ENCODE data around the gene LRMDA. TPM values are rescaled to one million over a fixed set of nuclear protein-coding genes. Genes with fewer than 3 reads are reported as not detected.

Gene LRMDA
- total RNA-seq, 1 donor from 2014 or later: 2.1 TPM

DNA sequence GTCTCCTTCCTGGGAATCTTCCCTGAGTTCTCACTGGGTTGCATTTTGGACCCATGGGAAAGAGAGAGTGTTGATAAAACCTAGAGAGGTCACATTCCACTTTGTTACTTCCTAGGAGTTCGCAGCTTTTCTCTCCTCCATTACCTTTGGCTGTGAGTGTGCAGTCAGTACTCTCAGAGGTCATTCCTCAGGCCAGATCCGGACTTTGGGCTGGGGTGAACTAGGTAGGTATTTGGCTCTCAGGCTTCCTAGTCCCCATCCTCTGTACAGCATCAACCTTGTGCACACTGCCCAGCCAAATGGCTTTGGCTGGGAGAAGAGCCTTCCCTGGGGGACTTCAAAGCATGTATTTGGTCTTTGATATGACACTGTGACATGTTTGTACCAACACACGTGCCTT is 508.1 kb downstream of the LRMDA start:
- no peak overlapping the region for H3K4me3 Mint-ChIP-seq (ENCODE audit: unreplicated experiment)
- DNase-seq: no peak
- H3K4me1 Mint-ChIP-seq (ENCODE audit: low read depth, unreplicated experiment): peaks cover 13% of the 10 kb centered on the region
- TF ChIP-seq CTCF (IDR thresholded peaks at IDR 0.05; ENCODE audit: partially characterized antibody, unreplicated experiment): no peak
- H3K27me3 Mint-ChIP-seq (ENCODE audit: unreplicated experiment): peaks cover 4% of the 10 kb centered on the region
- H3K27ac Mint-ChIP-seq (ENCODE audit: unreplicated experiment): no peak overlapping the region
- no peaks in the 10 kb centered on the region for H3K36me3 Mint-ChIP-seq (ENCODE audit: unreplicated experiment)
- peaks cover 2% of the 10 kb centered on the region for H3K9me3 Mint-ChIP-seq (ENCODE audit: unreplicated experiment)

- no peak overlapping the region for H3K27ac Mint-ChIP-seq (ENCODE audit: unreplicated experiment)
- H3K36me3 Mint-ChIP-seq (ENCODE audit: unreplicated experiment): peaks cover 7% of the 10 kb centered on the region
- no peak for DNase-seq
Measured at GRCh38 chr10:75940742-75941141, 509.3 kb downstream of the LRMDA start.

GRCh38 chr10:75941223-75941801 is 509.9 kb downstream of the LRMDA start:
- no peak for TF ChIP-seq CTCF (IDR thresholded peaks at IDR 0.05; ENCODE audit: partially characterized antibody, unreplicated experiment)
- peaks cover 13% of the 10 kb centered on the region for H3K4me1 Mint-ChIP-seq (ENCODE audit: low read depth, unreplicated experiment)
- no peak overlapping the region for H3K4me3 Mint-ChIP-seq (ENCODE audit: unreplicated experiment)
- H3K27me3 Mint-ChIP-seq (ENCODE audit: unreplicated experiment): peaks cover 4% of the 10 kb centered on the region
- DNase-seq: no peak
- H3K36me3 Mint-ChIP-seq (ENCODE audit: unreplicated experiment): peaks cover 7% of the 10 kb centered on the region
- H3K9me3 Mint-ChIP-seq (ENCODE audit: unreplicated experiment): peaks cover 2% of the 10 kb centered on the region
- H3K27ac Mint-ChIP-seq (ENCODE audit: unreplicated experiment): no peak overlapping the region

More at GRCh38 chr10:75940742-75941141, 509.3 kb downstream of the LRMDA start:
- H3K9me3 Mint-ChIP-seq (ENCODE audit: unreplicated experiment): peaks cover 2% of the 10 kb centered on the region
- H3K27me3 Mint-ChIP-seq (ENCODE audit: unreplicated experiment): peaks cover 4% of the 10 kb centered on the region
- no peak overlapping the region for H3K4me3 Mint-ChIP-seq (ENCODE audit: unreplicated experiment)
- peaks cover 13% of the 10 kb centered on the region for H3K4me1 Mint-ChIP-seq (ENCODE audit: low read depth, unreplicated experiment)
- no peak for TF ChIP-seq CTCF (IDR thresholded peaks at IDR 0.05; ENCODE audit: partially characterized antibody, unreplicated experiment)

- no peak for TF ChIP-seq CTCF (IDR thresholded peaks at IDR 0.05; ENCODE audit: partially characterized antibody, unreplicated experiment)
- Mint-ChIP-seq H3K36me3 (ENCODE audit: unreplicated experiment) (peaks cover 7% of the 10 kb centered on the region), H3K4me3 (ENCODE audit: unreplicated experiment) (no peak overlapping the region), H3K9me3 (ENCODE audit: unreplicated experiment) (peaks cover 2% of the 10 kb centered on the region), H3K4me1 (ENCODE audit: low read depth, unreplicated experiment) (peaks cover 9% of the 10 kb centered on the region), H3K27ac (ENCODE audit: unreplicated experiment) (no peak overlapping the region), H3K27me3 (ENCODE audit: unreplicated experiment) (peaks cover 2% of the 10 kb centered on the region)
- DNase-seq: no peak
Measured at GRCh38 chr10:75944061-75944460, 512.6 kb downstream of the LRMDA start.

DNA sequence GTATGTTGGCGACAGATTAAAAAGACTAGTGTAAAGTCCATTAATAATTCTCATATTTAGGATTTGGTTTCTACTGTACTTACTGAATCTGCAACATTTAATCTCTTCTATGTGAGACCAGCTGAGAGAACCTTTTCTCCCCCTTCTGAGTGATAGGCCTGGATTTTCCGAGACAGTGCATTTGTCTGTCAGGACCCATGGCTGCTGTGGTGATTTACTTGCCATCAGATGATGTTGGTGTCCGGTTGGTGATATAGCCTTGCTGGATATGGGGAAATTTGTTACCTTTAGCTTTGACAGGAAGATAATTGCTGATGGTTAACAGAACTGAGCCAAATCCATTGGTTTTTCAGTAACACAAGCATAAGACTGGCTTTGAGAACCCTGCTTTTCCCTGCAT is 517.2 kb downstream of the LRMDA start:
- no peak overlapping the region for H3K4me3 Mint-ChIP-seq (ENCODE audit: unreplicated experiment)
- H3K9me3 Mint-ChIP-seq (ENCODE audit: unreplicated experiment): no peaks in the 10 kb centered on the region
- H3K36me3 Mint-ChIP-seq (ENCODE audit: unreplicated experiment): peaks cover 7% of the 10 kb centered on the region
- DNase-seq: no peak
- no peak overlapping the region for H3K27ac Mint-ChIP-seq (ENCODE audit: unreplicated experiment)
- H3K27me3 Mint-ChIP-seq (ENCODE audit: unreplicated experiment): no peaks in the 10 kb centered on the region
- no peak for TF ChIP-seq CTCF (IDR thresholded peaks at IDR 0.05; ENCODE audit: partially characterized antibody, unreplicated experiment)
- H3K4me1 Mint-ChIP-seq (ENCODE audit: low read depth, unreplicated experiment): peaks cover 11% of the 10 kb centered on the region
